Endometrial microvascular endothelial cells (primary cell): ENCODE measurements around the gene GRK4. TPM values are rescaled to one million over a fixed set of nuclear protein-coding genes. Genes with fewer than 3 reads are reported as not detected.
"Not testable (repeated sequence)": the region's sequence is repeated elsewhere in the genome, so short reads cannot be mapped to it uniquely, and the experiment has no call there.

Experiments used
- in situ Hi-C: cut with HindIII; loops from 2 replicates; pipeline ENCODE4 v1.10.0; 2017; ENCODE audit warnings: low sequenced_read_pairs, low pct_unique_long_range_greater_than_20kb; ENCODE audit errors: inconsistent ontology term
- total RNA-seq: library from RNA; depleted of rRNA; stranded (reverse); fragments of >200 nt; gene quantifications from one replicate; pipeline ENCODE4 v1.2.3, GENCODE V29; 2015; ENCODE audit errors: inconsistent ontology term

Gene GRK4
- total RNA-seq, 1 donor from 2014 or later = 1.7 TPM

DNA sequence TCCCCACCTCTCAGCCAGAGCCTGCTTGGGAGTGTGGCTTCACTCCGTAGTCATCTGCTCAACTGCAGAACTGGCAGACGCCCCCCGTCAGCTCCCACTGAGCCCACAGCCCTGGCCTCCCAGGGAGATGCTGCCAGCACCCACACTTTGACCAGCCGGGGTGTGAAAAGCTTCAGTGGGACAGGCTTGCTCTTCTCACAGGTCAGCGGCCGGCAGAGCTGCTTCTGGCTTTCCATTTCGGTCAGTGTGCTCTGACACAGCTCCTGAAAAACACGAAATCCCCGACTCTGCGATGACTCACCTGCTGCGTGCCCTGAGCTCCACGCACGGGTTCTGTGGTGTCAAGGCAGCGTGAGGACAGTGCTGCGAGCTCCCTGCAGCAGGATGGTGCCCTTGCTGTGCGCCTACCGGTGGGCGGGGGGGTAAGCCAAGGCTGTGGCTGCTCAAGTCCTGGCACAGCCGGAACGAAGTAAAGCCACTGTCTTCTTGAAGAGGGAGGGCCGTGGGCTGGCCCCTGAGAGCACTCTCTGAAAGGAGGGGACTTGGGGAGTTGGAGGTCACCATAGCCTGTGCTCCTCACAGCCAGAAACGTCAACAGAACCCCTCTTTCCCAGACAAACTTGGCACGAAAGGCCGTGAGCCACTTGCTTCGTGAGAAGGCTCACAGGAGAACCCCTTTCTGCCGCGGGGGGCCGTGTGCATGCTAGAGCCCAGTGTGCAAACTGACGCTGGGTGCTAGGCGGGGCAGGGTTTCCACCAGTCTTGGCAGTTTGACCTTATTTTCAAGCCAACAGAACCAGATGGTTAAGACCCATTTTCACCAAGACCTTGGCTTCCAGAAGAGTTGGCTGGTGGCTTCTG is 23.8 kb upstream of the GRK4 start:
- in situ Hi-C loops = no loop called here

DNA sequence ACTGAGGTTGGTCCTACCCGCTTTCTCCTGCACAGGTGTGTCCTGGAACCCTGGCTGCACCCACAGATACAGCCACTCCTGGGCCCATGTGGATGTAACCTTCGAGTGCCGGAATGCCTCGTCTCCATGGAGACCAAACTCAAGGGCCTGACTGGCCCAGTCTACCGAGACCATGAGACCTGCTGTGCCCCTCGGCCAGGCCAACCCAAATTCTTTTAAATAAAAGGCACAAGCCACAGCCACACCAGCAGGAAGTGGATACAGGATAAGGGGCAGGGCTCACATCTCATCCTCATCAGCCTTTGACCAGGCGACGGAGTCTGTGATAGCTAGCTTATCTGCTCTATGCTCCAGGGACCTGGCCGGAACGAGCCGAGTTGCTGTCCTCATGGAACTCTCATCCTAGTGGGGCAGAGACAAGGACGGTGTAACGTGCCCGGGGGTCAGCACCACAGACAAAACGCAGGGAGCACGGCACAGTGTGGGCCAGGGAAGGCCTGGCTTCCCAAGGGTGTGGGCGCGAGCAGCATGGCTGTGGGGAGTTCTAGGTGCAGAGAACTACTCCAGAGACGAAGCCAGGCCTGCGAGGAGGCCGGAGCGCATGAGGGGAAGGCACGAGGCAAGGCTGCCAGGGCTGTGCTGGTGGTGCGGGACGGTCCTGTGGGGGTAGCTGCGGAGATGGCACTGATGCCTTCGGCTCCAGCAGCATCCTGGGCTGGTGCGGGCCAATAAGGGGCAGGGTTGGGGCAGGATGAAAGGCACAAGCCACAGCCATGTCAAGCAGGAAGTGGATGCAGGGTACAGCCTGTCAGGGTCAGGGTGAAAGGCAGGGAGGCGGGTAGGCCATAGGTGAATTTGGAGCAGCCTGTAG is 22.9 kb upstream of the GRK4 start:
- in situ Hi-C loops = no loop called here

DNA sequence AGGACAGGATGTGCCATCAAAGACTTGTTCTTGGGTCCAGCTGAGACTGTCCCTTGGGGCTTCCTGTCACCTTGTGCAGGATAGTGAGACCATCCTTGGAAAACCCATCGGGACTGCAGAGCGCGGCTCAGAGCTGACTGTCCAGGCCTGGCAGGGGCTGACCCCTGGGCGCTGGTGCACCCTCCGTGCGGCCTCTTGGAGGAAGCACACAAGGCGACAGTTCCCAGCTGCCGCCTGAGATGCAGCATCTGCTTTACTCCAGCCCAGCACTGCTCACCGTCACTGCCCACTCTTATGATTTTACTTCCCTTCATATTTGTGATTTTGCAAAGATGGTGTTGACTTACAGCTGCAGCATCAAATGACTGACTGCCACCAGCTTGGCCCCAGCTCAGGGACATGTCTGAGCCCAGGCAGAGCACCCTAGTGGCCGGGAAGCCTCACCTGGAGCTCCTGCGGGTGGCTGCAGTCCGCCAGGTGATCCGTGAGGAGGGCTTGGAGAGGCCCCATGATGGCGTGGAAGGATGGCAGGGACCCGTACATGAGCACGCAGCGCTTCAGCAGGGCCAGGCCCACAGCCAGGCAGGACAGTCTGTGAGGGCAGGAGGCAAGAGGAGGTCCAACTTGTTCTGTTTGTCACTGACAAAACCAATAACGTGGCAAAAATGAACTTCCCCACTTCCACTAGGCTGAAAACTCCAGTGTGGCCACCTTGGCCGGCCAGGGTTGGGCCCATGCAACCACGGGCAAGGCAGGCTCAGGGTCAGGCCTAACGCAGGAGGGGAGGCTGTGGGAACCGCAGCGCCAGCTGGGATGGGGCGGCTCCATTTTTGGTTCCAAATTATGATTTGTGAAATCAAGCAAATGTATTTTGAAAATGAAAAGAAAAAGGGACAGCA is 22.0 kb upstream of the GRK4 start:
- in situ Hi-C loops = no loop called here

DNA sequence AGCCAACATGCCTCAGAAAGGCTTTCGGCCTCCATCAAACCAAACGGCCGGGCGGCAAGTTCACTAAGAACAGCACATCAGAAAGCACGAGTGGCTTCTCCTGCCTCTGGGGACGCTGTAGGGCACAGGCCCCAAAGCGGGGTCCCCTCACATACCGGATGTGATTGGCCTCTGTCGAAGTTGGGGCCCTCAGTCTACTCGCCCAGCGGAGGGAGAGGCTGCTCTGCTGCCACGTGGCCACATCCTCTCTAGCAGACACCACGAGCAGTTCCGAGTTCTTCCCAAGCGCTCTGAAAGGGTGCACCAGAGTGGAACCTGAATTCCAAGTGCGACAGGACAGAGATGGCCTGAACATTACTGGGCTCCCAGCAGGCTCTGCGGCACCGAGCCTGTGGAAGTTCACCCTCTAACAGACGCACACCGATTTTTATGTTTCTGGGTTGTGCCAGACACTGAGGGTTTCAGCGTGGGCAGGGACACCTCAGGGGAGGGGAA is 21.3 kb upstream of the GRK4 start:
- in situ Hi-C loops = no loop called here

DNA sequence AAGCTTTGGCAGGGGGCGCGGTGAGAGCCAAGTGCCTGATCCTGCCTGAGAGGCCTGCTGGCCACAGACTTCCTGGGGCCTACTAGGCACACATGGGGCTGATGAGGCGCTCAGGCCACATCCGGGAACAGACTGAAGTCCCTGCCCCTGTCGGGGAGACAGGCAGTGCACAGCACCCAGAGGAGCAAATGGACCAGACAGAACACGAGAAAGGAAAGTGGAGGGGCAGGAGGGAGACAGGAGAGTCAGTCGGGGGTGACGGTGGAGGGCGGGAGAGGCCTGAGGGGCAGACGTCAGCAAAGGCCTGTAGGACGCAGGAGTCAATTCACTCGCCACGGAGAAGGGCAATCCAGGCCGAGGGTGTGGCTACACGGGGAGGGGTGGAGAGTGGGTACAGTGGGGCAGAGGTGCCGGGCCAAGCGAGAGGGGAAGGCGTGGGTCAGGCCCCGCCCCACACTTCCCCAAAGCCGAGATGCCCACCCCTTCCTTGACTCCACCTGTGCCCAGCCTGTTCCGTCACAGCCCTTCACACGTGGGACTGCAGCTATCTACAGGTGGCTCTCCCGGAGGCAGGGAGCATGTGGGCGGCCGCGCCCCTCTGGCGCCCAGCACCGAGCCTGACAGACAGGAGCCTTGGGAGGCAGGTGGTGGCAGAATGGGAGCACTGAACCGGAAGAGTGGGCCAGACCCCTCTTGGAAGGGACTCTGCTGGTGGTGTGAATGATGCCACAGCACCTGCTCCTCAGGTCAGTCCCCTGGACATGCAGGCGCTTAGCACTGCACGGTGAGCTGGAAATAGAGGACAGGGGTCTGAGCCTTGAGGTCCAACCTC is 20.6 kb upstream of the GRK4 start:
- in situ Hi-C loops = no loop called here

DNA sequence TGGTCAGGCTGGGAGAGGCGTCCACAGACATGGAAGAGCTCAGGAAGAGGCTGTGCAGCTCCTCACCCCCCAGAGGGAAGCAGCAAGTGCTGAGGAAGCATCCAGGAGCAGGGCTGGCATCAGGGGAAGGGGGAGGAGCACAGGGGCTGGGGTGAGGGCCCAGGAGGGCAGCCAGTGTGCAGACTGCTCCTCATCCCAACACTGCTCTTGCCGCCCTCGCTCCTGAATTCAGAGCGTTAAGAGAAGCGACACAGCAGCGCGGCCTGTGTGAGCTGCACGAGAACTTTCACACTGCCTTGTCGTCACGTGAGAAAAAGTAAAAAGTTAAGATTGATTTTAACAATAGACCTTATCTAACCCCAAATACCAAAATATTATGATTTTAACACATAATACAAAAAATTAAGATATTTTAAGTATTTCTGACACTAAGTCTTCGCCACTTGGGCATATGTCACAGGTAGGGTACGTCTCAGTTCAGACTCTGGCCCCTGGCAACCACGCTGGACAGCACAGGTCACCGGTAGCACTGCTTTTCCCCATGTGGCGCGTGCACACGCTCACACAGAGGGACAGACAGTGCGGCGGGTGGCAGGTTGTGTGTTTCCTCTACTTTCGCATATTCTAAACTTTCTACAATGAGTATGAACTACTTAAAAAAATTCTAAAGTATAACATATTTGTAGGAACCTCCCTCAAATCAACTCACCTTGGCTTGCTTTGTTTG is 19.8 kb upstream of the GRK4 start:
- in situ Hi-C loops = no loop called here

DNA sequence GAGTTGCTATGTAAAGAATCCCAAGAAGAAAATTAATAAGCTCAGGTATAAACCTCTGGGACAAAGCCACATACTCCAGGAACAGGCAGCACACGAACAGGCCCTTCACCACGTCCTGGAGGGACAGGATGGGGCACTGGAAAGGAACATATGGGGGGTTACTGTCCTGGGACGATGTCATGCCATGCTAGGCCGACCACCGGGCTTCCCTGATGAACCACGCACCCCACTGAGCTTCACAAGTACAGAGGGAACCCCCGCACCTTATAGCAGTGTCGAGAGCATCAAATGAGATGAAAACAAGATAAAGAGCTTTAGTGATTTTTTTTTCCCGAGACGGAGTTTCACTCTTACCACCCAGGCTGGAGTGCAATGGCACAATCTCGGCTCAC is 19.3 kb upstream of the GRK4 start:
- in situ Hi-C loops = no loop called here

DNA sequence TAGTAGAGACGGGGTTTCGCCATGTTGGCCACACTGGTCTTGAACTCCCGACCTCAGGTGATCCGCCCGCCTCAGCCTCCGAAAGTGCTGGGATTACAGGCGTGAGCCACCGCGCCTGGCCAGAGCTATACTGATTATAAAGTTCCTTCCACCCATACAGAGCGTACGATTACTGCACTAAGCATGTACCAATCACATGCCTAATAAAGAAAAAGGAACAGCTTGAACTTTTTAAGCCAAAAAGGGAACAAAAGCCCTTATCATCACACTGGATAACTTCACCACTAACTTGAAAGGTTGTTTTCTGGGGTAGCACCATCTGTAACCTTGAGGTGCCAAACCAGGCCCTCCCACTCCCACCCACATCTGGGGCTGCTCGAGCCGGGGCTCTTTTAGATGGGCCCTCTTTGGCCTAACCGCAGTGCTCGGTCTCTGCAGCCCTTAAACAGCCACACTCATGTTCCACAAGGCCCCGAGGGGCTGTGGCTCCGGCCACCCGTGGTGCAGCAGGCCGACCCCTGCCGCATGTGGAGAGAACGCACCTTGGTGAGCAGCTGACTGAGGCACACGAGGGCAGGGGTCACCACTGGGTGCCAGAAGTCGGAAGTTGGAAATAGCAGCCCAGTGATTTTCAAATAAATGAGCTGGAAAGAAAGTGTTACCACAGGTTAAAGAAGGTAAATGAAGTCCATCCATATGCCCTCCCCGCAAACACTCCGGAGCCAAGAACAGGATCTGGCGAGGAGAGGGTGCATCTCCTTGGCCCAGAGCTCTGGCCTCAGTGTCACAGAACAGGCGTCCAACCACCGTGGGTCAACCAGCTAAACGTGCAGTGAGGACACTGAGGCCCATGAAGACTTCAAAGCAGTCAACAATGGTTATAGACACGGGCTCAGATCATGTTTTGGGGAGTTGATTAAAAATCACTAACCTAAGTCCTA is 18.5 kb upstream of the GRK4 start:
- in situ Hi-C loops = no loop called here

DNA sequence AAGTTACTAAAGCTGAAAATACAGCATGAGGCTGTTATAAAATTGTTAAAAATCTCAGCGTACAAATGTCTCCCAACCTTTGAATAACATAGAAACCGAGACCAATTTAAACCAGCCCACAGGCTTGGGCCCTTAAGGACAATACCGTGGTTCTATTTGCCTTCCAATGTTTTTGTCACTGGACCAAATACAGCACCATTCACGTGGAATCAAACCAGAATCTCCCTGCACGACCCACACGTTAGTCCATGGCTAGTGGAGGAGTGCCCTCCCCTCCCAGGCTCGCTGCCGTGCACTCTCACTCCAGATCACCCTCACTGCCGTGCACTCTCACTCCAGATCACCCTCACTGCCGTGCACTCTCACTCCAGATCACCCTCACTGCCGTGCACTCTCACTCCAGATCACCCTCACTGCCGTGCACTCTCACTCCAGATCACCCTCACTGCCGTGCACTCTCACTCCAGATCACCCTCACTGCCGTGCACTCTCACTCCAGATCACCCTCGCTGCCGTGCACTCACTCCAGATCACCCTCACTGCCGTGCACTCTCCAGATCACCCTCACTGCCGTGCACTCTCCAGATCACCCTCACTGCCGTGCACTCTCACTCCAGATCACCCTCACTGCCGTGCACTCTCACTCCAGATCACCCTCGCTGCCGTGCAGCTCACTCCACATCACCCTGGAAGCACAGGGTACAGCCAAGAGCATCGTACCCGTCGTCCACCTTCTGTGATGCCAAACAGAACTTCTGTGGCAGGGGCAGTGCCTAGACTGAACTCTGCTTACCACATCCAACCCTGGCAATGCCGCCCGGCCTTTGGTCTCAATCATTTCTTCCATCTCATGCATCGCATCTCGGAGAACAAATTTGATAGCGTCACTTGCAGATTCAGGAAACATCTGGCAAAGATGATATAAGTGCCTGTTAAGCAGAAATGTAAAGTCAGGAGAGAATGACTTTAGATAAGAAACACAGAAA is 17.5 kb upstream of the GRK4 start:
- in situ Hi-C loops = not testable (repeated sequence)

DNA sequence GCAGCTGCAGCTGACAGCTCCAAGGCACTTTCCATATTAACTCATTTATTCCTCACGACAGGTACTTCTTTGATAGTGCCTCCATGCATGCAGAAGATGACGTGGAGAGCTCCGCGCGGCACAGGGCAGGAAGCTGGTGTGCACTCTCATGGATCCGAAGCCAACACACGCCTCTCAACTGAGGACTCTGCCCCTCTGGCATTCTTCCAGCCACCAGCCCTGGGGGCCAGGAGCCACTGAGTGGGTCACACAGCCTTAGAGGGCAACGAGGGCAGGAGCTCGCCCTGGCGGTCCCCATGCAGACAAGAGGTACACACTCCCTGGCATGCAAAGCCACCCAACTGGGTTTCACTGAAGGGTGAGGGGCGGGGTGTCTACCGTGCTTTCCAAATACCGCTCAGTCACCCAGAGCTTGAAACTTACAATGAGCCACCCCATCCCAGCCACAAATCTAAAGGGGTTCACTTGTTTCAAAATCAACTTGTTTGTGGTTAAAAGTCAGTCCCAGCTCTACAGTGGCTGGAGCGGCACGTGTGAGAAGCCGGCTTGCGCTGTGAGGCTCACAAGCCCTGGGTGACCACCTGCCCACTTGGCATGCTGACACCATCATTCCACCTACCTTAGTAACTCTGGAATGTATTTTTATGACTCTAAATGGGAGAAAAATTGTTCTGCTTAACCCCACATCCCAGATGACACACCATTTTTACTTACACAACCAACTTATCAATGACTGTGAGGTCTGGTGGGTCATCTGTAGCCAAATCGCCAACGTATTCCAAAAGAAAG is 16.4 kb upstream of the GRK4 start:
- in situ Hi-C loops = no loop called here

DNA sequence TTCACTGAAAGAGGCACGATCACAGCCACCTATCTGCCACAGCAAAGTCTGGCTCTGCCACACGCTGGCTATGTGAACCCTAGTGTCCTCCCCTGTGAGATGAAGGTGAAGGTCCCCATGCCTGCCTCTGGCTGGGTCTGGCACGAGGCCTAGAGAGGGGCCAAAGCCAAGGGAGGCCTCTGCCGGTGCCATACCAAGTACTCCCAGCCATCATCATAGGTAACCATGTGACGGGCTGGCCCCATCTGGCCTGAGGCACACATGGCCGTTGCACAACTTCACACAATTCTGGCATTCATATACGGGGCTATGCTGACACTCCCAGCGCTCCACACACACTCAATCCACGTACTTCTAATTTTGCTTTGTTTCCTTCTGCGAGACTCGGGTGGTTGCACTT is 15.4 kb upstream of the GRK4 start:
- in situ Hi-C loops = no loop called here

DNA sequence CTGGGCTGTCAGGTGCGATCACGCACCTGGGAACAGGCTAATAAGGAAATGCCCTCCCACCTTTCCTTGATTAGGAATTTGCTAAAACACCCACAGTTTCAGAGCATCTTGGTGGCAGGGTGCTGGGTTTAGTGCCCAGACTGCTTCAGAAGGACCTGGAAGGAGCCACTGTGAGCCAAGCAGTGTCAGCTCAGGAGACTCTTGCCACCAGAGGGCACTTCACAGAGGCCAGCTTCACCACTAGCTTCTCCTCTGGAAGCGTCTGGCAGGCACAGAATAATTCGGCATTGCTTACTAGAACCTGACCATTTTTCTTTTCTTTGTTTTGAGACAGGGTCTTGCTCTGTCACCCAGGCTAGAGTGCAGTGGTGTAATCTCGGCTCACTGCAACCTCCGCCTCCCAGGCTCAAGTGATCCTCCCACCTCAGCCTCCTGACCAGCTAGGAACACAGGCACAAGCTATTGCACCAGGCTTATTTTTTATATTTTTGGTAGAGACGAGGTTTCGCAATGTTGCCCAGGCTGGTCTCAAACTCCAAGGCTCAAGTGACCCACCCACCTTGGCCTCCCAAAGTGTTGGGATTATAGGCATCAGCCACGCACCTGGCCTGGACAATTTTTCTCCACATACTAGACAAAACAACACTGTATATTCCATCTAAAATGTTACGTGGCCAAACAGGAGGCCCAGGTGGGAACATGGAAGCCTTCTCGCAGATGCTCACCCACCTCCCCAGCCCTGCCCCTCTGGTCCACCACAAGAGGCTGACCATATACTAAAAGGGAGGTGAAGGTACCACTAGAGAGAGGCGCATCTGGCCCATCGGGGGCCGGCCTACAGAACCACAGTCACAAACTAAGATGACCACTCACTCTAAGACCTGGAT is 14.2 kb upstream of the GRK4 start:
- in situ Hi-C loops = no loop called here

DNA sequence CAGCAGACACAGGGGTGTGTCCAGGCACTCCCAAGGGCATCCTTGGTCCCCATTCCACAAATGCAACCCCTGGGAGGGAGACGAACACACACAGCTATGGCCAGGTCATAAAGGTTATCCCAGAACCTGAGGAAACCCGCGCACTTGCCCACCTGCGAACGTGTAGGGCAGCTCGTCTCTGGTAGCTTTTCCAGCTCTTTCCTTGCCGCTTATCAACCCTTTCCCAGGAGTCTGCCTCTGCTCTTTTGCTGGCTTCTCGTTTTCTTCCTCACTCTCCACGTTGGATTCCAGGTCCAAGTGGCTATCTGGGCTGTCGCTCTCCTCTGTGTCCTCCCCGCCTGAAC is 13.6 kb upstream of the GRK4 start:
- in situ Hi-C loops = no loop called here
